GM23338 (cell line): ENCODE measurements around the gene TNFRSF6B. TPM values are rescaled to one million over a fixed set of nuclear protein-coding genes. Genes with fewer than 3 reads are reported as not detected.
A peak's percentile ranks its signal among the peaks of the same experiment; 100 is the strongest.

Source experiments
- ATAC-seq: fragments of 200-7000 bp; cut with Tn5 transposase; 3 replicates; pipeline ENCODE4 v1.9.1; 2020
- DNase-seq: peaks from one replicate; pipeline ENCODE4 v3.0.0-alpha.2; 2015; ENCODE audit warnings: low spot score
- H2AFZ ChIP-seq: fragments of 200-600 bp; sonication (generic); 2 replicates; pipeline ENCODE4 v1.8.0; 2016; ENCODE audit warnings: antibody characterized with exemption, mild to moderate bottlenecking, moderate library complexity
- H3F3A ChIP-seq: fragments of 200-600 bp; sonication (generic); replicated peaks from 2 replicates; pipeline ENCODE4 v1.8.0; 2017; ENCODE audit warnings: antibody characterized with exemption, mixed run types, low read depth
- H3K27ac ChIP-seq: fragments of 200-600 bp; sonication (generic); 2 replicates; pipeline ENCODE4 v1.6.1; 2016; ENCODE audit warnings: low read depth
- H3K27me3 ChIP-seq: fragments of 200-600 bp; sonication (generic); 2 replicates; pipeline ENCODE4 v1.8.0; 2016; ENCODE audit warnings: mild to moderate bottlenecking, mixed run types, moderate library complexity; ENCODE audit not compliant: insufficient read depth
- H3K36me3 ChIP-seq: fragments of 200-600 bp; sonication (generic); 2 replicates; pipeline ENCODE4 v1.8.0; 2016; ENCODE audit warnings: mild to moderate bottlenecking; ENCODE audit not compliant: insufficient read depth
- H3K4me1 ChIP-seq: fragments of 200-600 bp; sonication (generic); 2 replicates; pipeline ENCODE4 v1.8.0; 2016; ENCODE audit warnings: mild to moderate bottlenecking, moderate library complexity; ENCODE audit not compliant: insufficient read depth
- H3K4me2 ChIP-seq: fragments of 200-600 bp; sonication (generic); 2 replicates; pipeline ENCODE4 v1.7.1; 2017; ENCODE audit warnings: mixed run types
- H3K4me3 ChIP-seq: fragments of 200-600 bp; sonication (generic); 2 replicates; pipeline ENCODE4 v1.6.1; 2016; ENCODE audit warnings: mixed run types
- H3K79me2 ChIP-seq: fragments of 200-600 bp; sonication (generic); replicated peaks from 2 replicates; pipeline ENCODE4 v1.8.0; 2017; ENCODE audit warnings: mild to moderate bottlenecking; ENCODE audit not compliant: insufficient read depth
- H3K9me2 ChIP-seq: fragments of 200-600 bp; sonication (generic); 2 replicates; pipeline ENCODE4 v1.8.0; 2017; ENCODE audit not compliant: insufficient read depth
- H4K20me1 ChIP-seq: fragments of 200-600 bp; sonication (generic); replicated peaks from 2 replicates; pipeline ENCODE4 v1.8.0; 2017; ENCODE audit warnings: mild to moderate bottlenecking; ENCODE audit not compliant: insufficient read depth
- H3K27ac Mint-ChIP-seq: 2 replicates; pipeline ENCODE4 v1.8.0; 2020; ENCODE audit warnings: inconsistent platforms, mild to moderate bottlenecking, moderate library complexity, mixed read lengths
- H3K27me3 Mint-ChIP-seq: 3 replicates; pipeline ENCODE4 v1.8.0; 2022; ENCODE audit warnings: low read depth, mild to moderate bottlenecking, moderate library complexity, mixed read lengths, inconsistent platforms; ENCODE audit not compliant: insufficient read depth, poor library complexity
- H3K36me3 Mint-ChIP-seq: 3 replicates; pipeline ENCODE4 v1.8.0; 2021; ENCODE audit warnings: low read depth, mild to moderate bottlenecking, inconsistent platforms, moderate library complexity, mixed read lengths
- H3K4me1 Mint-ChIP-seq: 3 replicates; pipeline ENCODE4 v1.8.0; 2020; ENCODE audit warnings: mild to moderate bottlenecking, inconsistent platforms, mixed read lengths
- H3K4me3 Mint-ChIP-seq: 3 replicates; pipeline ENCODE4 v1.8.0; 2021; ENCODE audit warnings: moderate library complexity, mild to moderate bottlenecking, inconsistent platforms, mixed read lengths
- H3K9me3 Mint-ChIP-seq: 3 replicates; pipeline ENCODE4 v1.8.0; 2020; ENCODE audit warnings: moderate library complexity, mild to moderate bottlenecking, inconsistent platforms, mixed read lengths
- EZH2phosphoT487 ChIP-seq: fragments of 200-600 bp; sonication (generic); IDR thresholded peaks from one replicate; pipeline ENCODE4 v1.8.1; 2018; ENCODE audit warnings: antibody characterized with exemption; ENCODE audit not compliant: unreplicated experiment
- POLR2AphosphoS5 ChIP-seq: IDR thresholded peaks from 2 replicates; pipeline ENCODE4 v1.6.1; 2016; ENCODE audit warnings: antibody characterized with exemption, low read depth
- STAT1 ChIP-seq: IDR thresholded peaks from one replicate; pipeline ENCODE4 v1.6.1; 2016; ENCODE audit warnings: antibody characterized with exemption; ENCODE audit not compliant: unreplicated experiment
- ZNF331 ChIP-seq: fragments of 250-450 bp; sonication (Bioruptor Pico); IDR thresholded peaks from 2 replicates; pipeline ENCODE4 v1.5.0; 2020; ENCODE audit warnings: low read depth, mild to moderate bottlenecking, moderate library complexity
- polyA plus RNA-seq: library from polyadenylated mRNA; unstranded; fragments of >200 nt; fragmentation: Nextera tagmentation; extraction: Ambion mirVana; gene quantifications from 2 replicates; pipeline ENCODE4 v1.2.1, GENCODE V29; 2016
- total RNA-seq: library from RNA; depleted of rRNA; stranded (reverse); fragments of >200 nt; shearing (Covaris generic); gene quantifications from 2 replicates; pipeline ENCODE4 v1.2.3, GENCODE V29; 2014
- TF ChIP-seq, protein P1 (sequence below), 2 experiments: fragments of 200-600 bp in 1 of 2; sonication (generic) in 1 of 2; conservative IDR thresholded peaks; 2 replicates each; pipeline versions ENCODE4 v1.5.1 to v1.6.1; 2016 to 2017; ENCODE audit warnings: antibody characterized with exemption in 2 of 2, low read depth in 2 of 2, mild to moderate bottlenecking in 2 of 2, moderate library complexity in 1 of 2
- TF ChIP-seq, protein P2 (sequence below): IDR thresholded peaks from 2 replicates; pipeline ENCODE4 v1.6.1; 2016; ENCODE audit warnings: antibody characterized with exemption
- TF ChIP-seq, protein P3 (sequence below): fragments of 250-450 bp; sonication (Bioruptor Pico); IDR thresholded peaks from 2 replicates; pipeline ENCODE4 v1.5.0; 2020; ENCODE audit warnings: mild to moderate bottlenecking, moderate library complexity

Gene TNFRSF6B
- total and polyA plus RNA-seq, 2 experiments from 2014 or later: 0.28 TPM; not detected in 1

DNA sequence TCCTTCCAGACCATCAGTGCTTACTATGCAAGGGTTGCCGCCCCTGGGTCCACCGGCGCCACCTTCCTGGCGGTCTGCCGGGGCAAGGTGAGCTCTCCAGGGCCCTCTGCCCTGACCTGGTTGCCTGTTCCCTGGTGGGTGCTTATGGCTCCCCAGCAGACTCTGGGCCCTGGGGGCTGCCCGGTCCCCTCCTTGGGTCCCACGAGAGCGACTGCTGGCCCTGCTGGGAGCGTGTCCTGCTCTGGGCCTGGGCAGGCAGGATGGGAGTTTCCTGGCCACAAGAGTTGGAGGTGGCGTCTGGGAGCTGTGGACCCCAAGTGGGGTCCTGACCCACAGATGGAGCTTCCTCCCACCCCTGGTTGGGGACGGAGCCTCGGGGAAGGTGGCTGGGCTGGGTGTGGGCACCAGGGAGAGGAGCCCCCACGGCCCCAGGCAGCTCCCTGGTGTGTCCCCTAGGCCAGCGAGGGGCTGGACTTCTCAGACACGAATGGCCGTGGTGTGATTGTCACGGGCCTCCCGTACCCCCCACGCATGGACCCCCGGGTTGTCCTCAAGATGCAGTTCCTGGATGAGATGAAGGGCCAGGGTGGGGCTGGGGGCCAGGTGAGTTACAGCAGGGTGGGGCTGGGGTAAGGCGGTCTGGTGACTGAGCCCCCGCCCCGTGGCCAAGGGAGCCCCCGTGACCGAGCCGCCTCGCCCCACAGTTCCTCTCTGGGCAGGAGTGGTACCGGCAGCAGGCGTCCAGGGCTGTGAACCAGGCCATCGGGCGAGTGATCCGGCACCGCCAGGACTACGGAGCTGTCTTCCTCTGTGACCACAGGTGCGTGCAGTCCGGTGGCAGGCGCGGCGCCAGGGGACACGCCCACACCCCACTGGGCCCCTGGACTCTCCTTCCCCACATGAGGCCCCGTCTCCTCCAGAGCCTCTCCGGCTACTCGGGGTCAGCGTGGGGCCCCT, 7.1 kb upstream of the TNFRSF6B start:
- DNase-seq (no peak), ATAC-seq (no peak)
- no peak overlapping the region for H3K27ac Mint-ChIP-seq
- Histone ChIP-seq H3F3A (no peaks in the 10 kb centered on the region), H3K4me2 (no peak overlapping the region), H3K9me2 (no peaks in the 10 kb centered on the region), H3K27ac (no peak overlapping the region), H2AFZ (no peak overlapping the region), H3K27me3 (no peaks in the 10 kb centered on the region), H3K36me3 (no peaks in the 10 kb centered on the region), H4K20me1 (no peaks in the 10 kb centered on the region), H3K79me2 (no peaks in the 10 kb centered on the region), H3K4me3 (no peak overlapping the region), H3K4me1 (no peaks in the 10 kb centered on the region)
- no peak for TF ChIP-seq EZH2phosphoT487
- TF ChIP-seq, protein P1, sequence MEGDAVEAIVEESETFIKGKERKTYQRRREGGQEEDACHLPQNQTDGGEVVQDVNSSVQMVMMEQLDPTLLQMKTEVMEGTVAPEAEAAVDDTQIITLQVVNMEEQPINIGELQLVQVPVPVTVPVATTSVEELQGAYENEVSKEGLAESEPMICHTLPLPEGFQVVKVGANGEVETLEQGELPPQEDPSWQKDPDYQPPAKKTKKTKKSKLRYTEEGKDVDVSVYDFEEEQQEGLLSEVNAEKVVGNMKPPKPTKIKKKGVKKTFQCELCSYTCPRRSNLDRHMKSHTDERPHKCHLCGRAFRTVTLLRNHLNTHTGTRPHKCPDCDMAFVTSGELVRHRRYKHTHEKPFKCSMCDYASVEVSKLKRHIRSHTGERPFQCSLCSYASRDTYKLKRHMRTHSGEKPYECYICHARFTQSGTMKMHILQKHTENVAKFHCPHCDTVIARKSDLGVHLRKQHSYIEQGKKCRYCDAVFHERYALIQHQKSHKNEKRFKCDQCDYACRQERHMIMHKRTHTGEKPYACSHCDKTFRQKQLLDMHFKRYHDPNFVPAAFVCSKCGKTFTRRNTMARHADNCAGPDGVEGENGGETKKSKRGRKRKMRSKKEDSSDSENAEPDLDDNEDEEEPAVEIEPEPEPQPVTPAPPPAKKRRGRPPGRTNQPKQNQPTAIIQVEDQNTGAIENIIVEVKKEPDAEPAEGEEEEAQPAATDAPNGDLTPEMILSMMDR (conservative IDR thresholded peaks at IDR 0.05; ENCODE audit: low read depth in 2 of 2): peak in 1 of 2 experiments; percentile 22; a peak in 2 of 4 replicates
- no peak overlapping the region for H3K4me3 Mint-ChIP-seq
- no peaks in the 10 kb centered on the region; the same call in 2 of the 3 replicates for H3K4me1 Mint-ChIP-seq
- H3K27me3 Mint-ChIP-seq: peaks cover 25% of the 10 kb centered on the region
- peaks cover 22% of the 10 kb centered on the region for H3K36me3 Mint-ChIP-seq
- peaks cover 14% of the 10 kb centered on the region; the same call in 2 of the 3 replicates for H3K9me3 Mint-ChIP-seq

DNA sequence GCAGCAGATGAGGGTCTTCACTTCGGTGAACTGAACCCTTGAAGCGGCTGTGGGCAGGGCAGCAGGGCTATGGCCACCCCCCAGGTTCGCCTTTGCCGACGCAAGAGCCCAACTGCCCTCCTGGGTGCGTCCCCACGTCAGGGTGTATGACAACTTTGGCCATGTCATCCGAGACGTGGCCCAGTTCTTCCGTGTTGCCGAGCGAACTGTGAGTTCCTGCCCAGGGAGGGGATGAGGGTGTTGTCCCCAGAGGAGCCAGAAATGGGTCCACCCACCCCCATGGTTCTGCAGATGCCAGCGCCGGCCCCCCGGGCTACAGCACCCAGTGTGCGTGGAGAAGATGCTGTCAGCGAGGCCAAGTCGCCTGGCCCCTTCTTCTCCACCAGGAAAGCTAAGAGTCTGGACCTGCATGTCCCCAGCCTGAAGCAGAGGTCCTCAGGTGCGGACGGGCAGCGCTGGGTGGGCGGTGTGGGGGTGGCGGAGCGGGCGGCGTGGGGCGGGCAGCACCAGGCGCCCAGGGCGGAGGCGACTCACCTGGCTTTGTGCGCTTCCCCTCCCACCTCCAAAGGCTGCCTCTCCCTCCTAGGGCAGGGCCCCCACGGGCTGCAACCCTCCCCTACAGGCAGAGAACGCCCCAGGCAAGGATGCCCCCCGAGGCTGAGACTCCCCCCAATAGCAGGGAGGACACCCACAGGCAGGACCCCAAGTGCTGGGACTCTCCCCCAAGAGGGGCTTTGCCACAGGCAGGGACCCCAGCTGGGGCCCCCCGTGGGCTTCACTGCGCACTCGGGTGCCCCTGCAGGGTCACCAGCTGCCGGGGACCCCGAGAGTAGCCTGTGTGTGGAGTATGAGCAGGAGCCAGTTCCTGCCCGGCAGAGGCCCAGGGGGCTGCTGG, 6.2 kb upstream of the TNFRSF6B start:
- no peaks in the 10 kb centered on the region for H3K4me1 ChIP-seq
- TF ChIP-seq STAT1 (no peak), EZH2phosphoT487 (no peak), ZNF331 (CRISPR knock-in tag) (no peak), POLR2AphosphoS5 (no peak)
- TF ChIP-seq, protein P2, sequence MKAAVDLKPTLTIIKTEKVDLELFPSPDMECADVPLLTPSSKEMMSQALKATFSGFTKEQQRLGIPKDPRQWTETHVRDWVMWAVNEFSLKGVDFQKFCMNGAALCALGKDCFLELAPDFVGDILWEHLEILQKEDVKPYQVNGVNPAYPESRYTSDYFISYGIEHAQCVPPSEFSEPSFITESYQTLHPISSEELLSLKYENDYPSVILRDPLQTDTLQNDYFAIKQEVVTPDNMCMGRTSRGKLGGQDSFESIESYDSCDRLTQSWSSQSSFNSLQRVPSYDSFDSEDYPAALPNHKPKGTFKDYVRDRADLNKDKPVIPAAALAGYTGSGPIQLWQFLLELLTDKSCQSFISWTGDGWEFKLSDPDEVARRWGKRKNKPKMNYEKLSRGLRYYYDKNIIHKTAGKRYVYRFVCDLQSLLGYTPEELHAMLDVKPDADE: no peak
- TF ChIP-seq, protein P3, sequence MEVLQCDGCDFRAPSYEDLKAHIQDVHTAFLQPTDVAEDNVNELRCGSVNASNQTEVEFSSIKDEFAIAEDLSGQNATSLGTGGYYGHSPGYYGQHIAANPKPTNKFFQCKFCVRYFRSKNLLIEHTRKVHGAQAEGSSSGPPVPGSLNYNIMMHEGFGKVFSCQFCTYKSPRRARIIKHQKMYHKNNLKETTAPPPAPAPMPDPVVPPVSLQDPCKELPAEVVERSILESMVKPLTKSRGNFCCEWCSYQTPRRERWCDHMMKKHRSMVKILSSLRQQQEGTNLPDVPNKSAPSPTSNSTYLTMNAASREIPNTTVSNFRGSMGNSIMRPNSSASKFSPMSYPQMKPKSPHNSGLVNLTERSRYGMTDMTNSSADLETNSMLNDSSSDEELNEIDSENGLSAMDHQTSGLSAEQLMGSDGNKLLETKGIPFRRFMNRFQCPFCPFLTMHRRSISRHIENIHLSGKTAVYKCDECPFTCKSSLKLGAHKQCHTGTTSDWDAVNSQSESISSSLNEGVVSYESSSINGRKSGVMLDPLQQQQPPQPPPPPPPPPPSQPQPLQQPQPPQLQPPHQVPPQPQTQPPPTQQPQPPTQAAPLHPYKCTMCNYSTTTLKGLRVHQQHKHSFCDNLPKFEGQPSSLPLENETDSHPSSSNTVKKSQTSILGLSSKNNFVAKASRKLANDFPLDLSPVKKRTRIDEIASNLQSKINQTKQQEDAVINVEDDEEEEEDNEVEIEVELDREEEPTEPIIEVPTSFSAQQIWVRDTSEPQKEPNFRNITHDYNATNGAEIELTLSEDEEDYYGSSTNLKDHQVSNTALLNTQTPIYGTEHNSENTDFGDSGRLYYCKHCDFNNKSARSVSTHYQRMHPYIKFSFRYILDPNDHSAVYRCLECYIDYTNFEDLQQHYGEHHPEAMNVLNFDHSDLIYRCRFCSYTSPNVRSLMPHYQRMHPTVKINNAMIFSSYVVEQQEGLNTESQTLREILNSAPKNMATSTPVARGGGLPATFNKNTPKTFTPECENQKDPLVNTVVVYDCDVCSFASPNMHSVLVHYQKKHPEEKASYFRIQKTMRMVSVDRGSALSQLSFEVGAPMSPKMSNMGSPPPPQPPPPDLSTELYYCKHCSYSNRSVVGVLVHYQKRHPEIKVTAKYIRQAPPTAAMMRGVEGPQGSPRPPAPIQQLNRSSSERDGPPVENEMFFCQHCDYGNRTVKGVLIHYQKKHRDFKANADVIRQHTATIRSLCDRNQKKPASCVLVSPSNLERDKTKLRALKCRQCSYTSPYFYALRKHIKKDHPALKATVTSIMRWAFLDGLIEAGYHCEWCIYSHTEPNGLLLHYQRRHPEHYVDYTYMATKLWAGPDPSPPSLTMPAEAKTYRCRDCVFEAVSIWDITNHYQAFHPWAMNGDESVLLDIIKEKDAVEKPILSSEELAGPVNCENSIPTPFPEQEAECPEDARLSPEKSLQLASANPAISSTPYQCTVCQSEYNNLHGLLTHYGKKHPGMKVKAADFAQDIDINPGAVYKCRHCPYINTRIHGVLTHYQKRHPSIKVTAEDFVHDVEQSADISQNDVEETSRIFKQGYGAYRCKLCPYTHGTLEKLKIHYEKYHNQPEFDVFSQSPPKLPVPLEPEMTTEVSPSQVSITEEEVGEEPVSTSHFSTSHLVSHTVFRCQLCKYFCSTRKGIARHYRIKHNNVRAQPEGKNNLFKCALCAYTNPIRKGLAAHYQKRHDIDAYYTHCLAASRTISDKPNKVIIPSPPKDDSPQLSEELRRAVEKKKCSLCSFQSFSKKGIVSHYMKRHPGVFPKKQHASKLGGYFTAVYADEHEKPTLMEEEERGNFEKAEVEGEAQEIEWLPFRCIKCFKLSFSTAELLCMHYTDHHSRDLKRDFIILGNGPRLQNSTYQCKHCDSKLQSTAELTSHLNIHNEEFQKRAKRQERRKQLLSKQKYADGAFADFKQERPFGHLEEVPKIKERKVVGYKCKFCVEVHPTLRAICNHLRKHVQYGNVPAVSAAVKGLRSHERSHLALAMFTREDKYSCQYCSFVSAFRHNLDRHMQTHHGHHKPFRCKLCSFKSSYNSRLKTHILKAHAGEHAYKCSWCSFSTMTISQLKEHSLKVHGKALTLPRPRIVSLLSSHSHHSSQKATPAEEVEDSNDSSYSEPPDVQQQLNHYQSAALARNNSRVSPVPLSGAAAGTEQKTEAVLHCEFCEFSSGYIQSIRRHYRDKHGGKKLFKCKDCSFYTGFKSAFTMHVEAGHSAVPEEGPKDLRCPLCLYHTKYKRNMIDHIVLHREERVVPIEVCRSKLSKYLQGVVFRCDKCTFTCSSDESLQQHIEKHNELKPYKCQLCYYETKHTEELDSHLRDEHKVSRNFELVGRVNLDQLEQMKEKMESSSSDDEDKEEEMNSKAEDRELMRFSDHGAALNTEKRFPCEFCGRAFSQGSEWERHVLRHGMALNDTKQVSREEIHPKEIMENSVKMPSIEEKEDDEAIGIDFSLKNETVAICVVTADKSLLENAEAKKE (CRISPR knock-in tag): no peak

More for the DNA sequence above, 6.2 kb upstream of the TNFRSF6B start:
- H4K20me1 ChIP-seq: no peaks in the 10 kb centered on the region
- Mint-ChIP-seq H3K27me3 (peaks cover 22% of the 10 kb centered on the region), H3K27ac (no peak overlapping the region), H3K4me1 (no peaks in the 10 kb centered on the region; the same call in 2 of the 3 replicates), H3K4me3 (no peak overlapping the region), H3K36me3 (peaks cover 24% of the 10 kb centered on the region), H3K9me3 (peaks cover 14% of the 10 kb centered on the region; the same call in 2 of the 3 replicates)
- no peaks in the 10 kb centered on the region for H3K79me2 ChIP-seq
- no peaks in the 10 kb centered on the region for H3F3A ChIP-seq
- no peaks in the 10 kb centered on the region for H3K36me3 ChIP-seq
- DNase-seq (no peak), ATAC-seq (no peak)
- H3K9me2 ChIP-seq: no peaks in the 10 kb centered on the region
- no peaks in the 10 kb centered on the region for H3K27me3 ChIP-seq
- no peak overlapping the region for H3K27ac ChIP-seq
- no peak overlapping the region for H3K4me2 ChIP-seq
- no peak overlapping the region for H3K4me3 ChIP-seq
- no peak overlapping the region for H2AFZ ChIP-seq
